GM12891 (cell line): Measurements from ENCODE around the gene SOX11.

Experiments
- DNase-seq: peaks from one replicate; pipeline ENCODE4 v3.0.0; 2011; ENCODE audit warnings: low spot score; ENCODE audit not compliant: insufficient read length
- FAIRE-seq: peaks from 2 replicates; lab custom pipeline; 2011; peaks lifted over from hg19 to GRCh38; lab: Jason Lieb, UNC
- PAX5 ChIP-seq: IDR thresholded peaks from 2 replicates; pipeline ENCODE4 v1.6.1; 2011; ENCODE audit warnings: low read length, moderate library complexity, mild to moderate bottlenecking; ENCODE audit not compliant: insufficient read depth, severe bottlenecking
- POLR2A ChIP-seq: IDR thresholded peaks from 2 replicates; pipeline ENCODE4 v1.6.1; 2011; ENCODE audit warnings: low read depth, low read length, control low read depth
- POLR2AphosphoS5 ChIP-seq: IDR thresholded peaks from 2 replicates; pipeline ENCODE4 v1.6.1; 2011; ENCODE audit warnings: low read depth, low read length, control low read depth
- POU2F2 ChIP-seq: IDR thresholded peaks from 2 replicates; pipeline ENCODE4 v1.6.1; 2011; ENCODE audit warnings: low read depth, mild to moderate bottlenecking, control low read depth, low read length, moderate library complexity
- SPI1 ChIP-seq: IDR thresholded peaks from 2 replicates; pipeline ENCODE4 v1.6.1; 2011; ENCODE audit warnings: low read depth, low read length, control low read depth
- TAF1 ChIP-seq: IDR thresholded peaks from 2 replicates; pipeline ENCODE4 v1.6.1; 2011; ENCODE audit warnings: low read depth, low read length, control low read depth

Gene SOX11

GRCh38 chr2:5697562-5697961 lies 5.4 kb downstream of the SOX11 start:
- TF ChIP-seq SPI1 (no peak), POU2F2 (no peak), PAX5 (no peak), POLR2A (no peak), POLR2AphosphoS5 (no peak), TAF1 (no peak)
- FAIRE-seq (no peak), DNase-seq (no peak)

GRCh38 chr2:5698134-5698533 lies 6.0 kb downstream of the SOX11 start:
- FAIRE-seq, result no peak
- no peak for DNase-seq
- no peak for TF ChIP-seq POU2F2
- no peak for TF ChIP-seq PAX5
- TF ChIP-seq POLR2AphosphoS5, result no peak
- TF ChIP-seq TAF1, result no peak
- no peak for TF ChIP-seq POLR2A
- TF ChIP-seq SPI1, result no peak

GRCh38 chr2:5699963-5700362 lies 7.8 kb downstream of the SOX11 start:
- TF ChIP-seq PAX5 (no peak), TAF1 (no peak), POLR2AphosphoS5 (no peak), POU2F2 (no peak), POLR2A (no peak), SPI1 (no peak)
- FAIRE-seq, result no peak

GRCh38 chr2:5700551-5700950 lies 8.4 kb downstream of the SOX11 start:
- FAIRE-seq (no peak), DNase-seq (no peak)
- TF ChIP-seq SPI1, result no peak
- TF ChIP-seq POLR2AphosphoS5, result no peak
- no peak for TF ChIP-seq TAF1
- TF ChIP-seq POLR2A, result no peak
- no peak for TF ChIP-seq POU2F2
- TF ChIP-seq PAX5, result no peak

More at GRCh38 chr2:5699963-5700362, 7.8 kb downstream of the SOX11 start:
- no peak for DNase-seq

- TF ChIP-seq POLR2A, result no peak
- TF ChIP-seq POU2F2, result no peak
- DNase-seq (no peak), FAIRE-seq (no peak)
Measured at GRCh38 chr2:5701266-5701665, 9.1 kb downstream of the SOX11 start.

GRCh38 chr2:5703166-5703565 lies 11.0 kb downstream of the SOX11 start:
- no peak for FAIRE-seq

GRCh38 chr2:5705490-5705889 lies 13.3 kb downstream of the SOX11 start:
- DNase-seq (no peak), FAIRE-seq (no peak)
- TF ChIP-seq SPI1, result no peak
- TF ChIP-seq POU2F2, result no peak
- no peak for TF ChIP-seq TAF1
- TF ChIP-seq POLR2AphosphoS5, result no peak
- no peak for TF ChIP-seq PAX5
- no peak for TF ChIP-seq POLR2A

More at GRCh38 chr2:5703166-5703565, 11.0 kb downstream of the SOX11 start:
- no peak for TF ChIP-seq POLR2AphosphoS5
- TF ChIP-seq TAF1, result no peak
- TF ChIP-seq PAX5, result no peak
- no peak for TF ChIP-seq SPI1
- no peak for TF ChIP-seq POLR2A
- TF ChIP-seq POU2F2, result no peak
- DNase-seq, result no peak

GRCh38 chr2:5706717-5707455 lies 14.7 kb downstream of the SOX11 start:
- TF ChIP-seq PAX5 (no peak), POU2F2 (no peak), POLR2A (no peak), SPI1 (no peak)
- DNase-seq (no peak), FAIRE-seq (no peak)

- TF ChIP-seq POU2F2, result no peak
- no peak for FAIRE-seq
- no peak for DNase-seq
Measured at GRCh38 chr2:5710615-5711014, 18.4 kb downstream of the SOX11 start.

- no peak for DNase-seq
- FAIRE-seq, result no peak
- TF ChIP-seq SPI1 (no peak), POLR2AphosphoS5 (no peak), TAF1 (no peak), POU2F2 (no peak), PAX5 (no peak), POLR2A (no peak)
Measured at GRCh38 chr2:5713101-5713500, 20.9 kb downstream of the SOX11 start.
